GM18511 (cell line): ENCODE results near the gene UBE2QL1.

Experiments used
- ATAC-seq: cut with Tn5 transposase; IDR thresholded peaks from one replicate; pipeline ENCODE4 v1.9.1; 2021; ENCODE audit warnings: mild to moderate bottlenecking, moderate library complexity; ENCODE audit not compliant: unreplicated experiment

The UBE2QL1 gene

DNA sequence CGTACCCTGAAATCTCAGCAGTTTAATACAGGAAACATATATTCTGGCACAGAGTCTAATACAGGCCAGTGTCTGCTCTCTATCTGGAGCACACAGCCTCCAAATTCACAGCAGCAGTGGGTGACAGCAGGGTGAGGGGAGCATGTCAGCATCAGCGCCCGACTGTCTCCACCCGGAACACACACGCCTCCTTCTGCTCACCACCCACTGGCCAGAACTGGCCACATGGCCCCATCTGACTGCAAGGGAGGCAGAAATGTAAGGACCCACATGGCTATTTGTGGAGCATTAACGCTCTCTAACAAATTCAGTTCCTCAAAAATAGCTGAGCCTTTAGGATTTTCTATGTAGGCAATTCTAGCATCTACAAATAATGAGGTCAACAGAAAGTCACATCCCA is 24.6 kb downstream of the UBE2QL1 start:
- no peak for ATAC-seq

DNA sequence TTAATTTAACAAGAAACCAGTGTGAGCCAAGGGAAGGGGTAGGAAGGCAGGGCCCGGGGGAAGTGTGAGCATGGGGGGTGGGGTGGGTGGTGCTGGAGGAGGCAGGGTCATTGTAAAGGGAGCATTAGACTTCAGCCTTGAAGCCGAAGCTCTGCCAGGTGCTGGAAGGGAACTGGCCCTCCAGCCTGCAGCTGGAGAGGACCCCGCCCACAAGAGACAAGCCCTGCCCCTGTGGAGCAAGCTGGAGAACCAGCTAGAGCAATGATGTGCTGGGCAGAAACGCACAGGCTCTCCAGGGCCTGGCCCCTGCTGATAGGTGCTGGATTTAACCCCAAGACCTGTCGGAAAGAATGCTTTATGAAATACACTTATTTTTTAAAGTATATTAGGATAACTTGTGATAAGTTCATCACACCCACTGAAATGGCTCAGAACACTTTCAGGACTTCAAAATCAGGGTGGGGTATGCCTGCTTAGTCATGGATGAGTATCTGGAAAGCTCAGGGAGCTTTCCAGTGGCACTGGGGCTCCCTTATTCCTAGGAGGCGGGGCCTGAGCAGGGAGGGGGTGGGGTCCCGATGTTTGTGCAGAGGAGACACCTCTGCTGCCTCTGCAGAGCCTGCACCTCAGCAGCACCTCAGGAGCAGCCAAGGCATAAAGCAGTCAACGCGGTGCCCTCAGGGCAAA is 27.1 kb downstream of the UBE2QL1 start:
- no peak for ATAC-seq

DNA sequence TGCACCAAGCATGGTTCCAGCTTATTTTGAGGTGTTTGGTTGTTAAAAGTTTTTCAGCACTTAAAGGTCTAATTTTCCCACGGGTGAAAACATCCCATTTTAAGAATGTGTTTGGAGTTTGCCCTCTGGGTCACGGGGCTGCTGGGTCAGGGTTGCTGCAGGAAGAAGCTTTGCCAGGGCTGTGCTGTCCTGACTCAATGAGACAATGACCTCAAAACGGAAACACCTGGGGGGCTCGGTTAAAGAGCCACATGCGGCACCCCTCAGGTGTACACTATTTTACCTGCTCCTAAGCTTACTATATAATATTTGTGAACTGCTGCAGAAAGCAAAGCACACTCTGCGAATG is 27.6 kb downstream of the UBE2QL1 start:
- no peak for ATAC-seq

DNA sequence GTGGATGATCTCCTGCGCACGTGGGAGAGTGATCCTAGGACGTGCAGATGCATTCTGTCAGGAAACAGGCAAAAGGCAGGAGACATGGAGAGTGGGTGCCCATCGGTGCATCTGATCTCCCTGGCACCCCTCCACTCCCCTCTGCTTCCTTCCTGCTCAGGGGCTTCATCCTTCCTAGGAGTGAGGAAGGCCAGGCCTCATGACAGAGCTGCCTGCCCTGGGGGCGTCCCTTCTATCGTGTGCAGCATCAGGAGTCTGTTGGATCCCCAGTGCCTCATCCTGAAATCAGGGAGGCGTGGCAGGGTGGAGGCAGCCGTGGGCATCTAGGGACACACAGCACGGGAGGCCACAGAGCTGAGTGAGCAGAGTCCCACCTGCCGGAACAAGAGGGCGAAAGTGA is 30.1 kb downstream of the UBE2QL1 start:
- no peak for ATAC-seq

DNA sequence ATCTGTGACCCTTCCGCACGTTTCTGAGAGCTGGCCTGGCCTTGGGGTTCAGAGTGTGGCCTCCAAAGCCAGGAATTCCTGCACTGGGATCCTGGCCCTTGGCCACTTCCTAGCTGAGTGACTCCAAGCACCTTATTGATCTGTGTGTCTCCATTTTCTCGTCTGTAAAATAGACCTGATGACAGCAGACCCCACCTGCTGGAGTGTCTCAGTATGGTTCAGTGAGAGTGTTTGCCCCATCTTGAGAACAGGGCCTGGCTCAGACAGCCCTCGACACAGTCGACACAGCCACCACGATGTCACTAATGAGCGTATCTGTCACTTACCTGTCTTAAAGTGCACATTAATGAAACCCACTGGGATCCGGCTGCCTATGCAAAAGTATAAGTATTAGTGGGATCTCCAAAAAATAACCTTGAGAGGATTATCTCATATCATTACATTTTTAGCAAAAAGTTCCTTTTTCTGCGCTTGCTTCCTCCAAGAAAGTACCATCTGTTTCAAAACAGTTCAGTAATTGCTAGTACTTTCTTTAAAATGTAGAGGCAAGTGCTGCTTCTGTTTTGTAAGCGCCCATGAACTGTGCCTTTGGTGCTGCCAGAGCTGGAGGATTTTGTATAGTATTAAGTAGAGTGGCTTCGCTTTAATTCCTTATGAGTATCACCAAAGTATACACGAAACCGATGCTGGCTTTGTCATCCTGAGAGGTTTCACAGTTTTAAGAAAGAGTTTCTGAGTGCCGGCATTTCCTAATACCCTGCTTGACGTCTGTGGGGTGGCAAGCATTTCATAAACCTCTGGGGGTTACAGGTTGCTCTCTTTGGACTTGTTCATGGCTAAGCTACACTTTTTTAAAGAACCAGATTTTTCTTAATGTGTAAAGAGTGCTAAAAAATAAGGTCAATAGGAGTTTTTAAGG is 31.7 kb downstream of the UBE2QL1 start:
- peak; percentile 69 for ATAC-seq

DNA sequence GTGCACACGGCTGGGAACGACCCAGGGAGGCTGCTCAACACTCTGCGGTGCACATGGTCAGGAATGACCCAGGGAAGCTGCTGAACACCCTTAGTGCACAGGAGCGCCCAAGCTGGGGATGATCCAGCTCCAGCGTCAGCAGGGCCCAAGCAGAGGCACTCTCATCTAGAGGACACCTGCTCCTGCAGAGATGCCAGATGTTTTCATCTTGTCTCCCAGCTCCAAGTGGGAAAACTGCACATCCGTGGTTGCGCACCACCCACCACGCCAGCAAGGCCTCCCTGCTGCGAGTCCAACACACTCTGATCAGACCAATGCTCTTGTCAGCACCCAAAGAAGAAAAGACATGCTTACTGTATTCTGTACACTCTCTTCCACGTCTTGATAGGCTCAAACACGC is 34.1 kb downstream of the UBE2QL1 start:
- no peak for ATAC-seq

DNA sequence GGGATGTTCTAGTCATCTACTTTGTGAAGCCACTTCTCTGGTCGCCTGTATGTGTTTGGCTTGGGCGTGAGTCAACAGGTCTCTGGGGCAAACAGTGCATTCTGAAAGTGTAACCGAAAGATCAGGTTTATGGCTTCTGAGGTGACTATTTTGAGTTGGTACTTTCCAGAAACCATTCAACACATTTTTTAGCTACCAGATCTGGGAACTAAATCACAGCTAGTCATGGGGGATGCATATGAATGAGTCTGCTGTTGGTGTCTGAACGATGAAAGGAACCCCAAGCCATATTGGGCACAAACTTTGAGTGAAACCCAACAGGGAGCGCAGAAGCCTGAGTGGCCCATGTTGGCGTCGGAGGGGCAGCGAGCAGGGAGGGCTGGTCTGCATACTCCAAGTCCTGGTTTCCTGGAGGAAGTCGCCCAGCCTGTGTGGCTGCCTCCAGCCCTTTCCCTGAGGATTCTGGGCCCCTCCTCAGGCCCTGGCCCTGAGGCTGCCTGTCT is 35.3 kb downstream of the UBE2QL1 start:
- peak; percentile 83 for ATAC-seq

DNA sequence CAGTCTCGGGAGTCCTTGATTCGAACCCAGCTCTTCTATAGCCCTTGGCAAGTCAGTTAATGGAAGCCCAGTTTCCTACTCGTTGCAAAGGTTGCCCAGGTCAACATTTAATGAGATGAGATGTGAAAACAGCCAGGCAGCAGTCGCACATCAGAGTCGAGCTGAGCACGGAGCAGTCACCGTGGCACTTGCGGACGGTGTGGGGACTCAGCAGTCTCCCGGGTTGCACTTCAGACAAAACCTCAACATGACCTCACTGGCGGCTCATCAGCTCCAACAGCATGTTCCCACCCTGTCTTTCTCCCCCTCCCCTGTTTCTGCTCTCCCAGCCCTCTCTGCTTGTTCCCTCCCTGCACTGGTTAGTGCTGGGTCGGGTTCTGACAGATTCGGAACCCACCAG is 35.8 kb downstream of the UBE2QL1 start:
- no peak for ATAC-seq

DNA sequence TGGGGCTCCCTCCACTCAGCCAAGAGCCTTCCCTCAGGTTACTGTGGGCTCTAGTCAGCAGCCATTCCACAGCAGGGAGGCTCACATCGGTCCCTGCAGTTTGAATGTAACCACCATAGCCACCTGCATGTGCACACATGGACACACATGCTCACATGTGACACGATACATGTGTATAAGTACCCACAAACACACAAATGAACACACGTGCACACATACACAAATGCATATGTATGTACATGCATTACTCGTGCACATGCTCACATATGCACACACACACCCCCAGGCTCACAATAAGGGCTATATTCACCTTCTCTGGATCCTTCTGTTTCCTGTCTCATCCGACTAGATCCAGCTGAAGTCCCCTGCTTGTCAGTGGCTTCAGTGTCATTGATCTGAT is 36.2 kb downstream of the UBE2QL1 start:
- no peak for ATAC-seq

DNA sequence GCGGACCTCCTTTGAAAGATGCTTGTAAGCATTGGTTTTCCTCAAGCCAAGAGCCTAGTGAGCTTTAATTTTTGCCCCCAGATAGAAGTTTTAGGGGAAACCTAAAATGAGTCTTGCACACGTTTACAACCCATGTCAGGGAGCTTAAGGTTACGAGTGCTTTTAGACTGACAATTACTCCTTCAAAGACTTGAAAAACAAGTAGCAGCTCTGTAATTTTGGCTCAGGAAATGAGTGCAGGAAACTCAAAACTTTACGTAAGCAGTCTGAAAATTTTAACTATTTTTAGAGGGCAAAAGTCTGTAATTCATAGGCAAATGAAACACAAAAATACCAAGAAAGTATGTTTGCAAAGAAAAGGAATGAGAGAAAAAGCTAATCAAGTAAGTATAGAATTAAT is 36.8 kb downstream of the UBE2QL1 start:
- no peak for ATAC-seq

DNA sequence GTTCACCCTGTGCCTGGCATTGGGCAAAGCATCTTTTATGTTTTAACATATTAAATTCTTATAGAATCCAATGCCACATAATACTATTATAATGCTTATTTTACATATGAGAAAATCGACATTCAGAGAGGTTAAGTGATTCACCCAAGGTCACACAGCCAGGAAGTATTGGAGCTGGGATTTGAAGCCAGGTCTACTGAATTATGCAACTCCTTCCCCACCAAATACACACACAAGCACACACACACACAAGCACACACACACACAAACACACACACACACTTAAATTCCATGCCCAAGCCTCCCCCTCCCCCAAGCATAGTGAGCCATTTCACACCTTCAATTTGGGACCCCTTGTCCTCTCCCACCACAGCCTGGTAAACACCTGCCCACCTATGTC is 37.4 kb downstream of the UBE2QL1 start:
- no peak for ATAC-seq

DNA sequence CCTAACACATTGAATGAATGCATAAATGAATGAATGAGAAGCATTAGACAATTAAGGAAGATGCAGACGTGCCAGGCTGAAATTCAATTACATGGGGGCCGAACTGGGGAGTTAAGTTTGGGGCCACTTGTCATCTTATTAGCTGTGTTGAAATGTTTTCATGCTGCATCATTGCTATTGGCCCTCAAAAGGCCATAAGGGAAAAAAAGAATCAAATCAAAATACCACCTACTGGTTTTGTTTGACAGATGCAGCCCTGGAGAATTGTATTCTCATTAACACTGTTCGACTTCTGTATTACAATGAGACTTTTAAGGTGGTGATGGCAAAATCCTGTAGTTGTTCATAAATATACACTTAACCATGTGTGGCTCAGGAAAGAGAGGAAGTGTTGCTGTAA is 38.4 kb downstream of the UBE2QL1 start:
- ATAC-seq: no peak

DNA sequence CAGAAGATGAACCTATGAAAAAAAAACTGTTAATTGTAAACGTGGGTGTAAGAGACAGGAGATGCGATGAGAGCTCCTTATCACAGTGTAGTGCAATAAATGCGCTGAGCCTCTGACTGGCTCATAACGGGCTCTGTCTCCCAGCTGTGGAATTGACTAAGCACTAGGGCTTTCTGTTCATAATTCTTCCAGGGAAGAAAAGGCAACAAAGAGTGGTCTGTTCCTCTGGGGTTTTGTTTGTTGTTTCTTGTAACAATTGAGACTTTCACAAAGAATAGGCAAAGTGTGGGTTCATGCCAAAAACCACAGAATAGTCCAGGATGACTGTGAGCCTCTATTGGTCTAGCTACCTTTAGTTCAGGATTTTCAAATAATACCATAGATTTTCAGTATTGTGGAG is 39.4 kb downstream of the UBE2QL1 start:
- no peak for ATAC-seq

DNA sequence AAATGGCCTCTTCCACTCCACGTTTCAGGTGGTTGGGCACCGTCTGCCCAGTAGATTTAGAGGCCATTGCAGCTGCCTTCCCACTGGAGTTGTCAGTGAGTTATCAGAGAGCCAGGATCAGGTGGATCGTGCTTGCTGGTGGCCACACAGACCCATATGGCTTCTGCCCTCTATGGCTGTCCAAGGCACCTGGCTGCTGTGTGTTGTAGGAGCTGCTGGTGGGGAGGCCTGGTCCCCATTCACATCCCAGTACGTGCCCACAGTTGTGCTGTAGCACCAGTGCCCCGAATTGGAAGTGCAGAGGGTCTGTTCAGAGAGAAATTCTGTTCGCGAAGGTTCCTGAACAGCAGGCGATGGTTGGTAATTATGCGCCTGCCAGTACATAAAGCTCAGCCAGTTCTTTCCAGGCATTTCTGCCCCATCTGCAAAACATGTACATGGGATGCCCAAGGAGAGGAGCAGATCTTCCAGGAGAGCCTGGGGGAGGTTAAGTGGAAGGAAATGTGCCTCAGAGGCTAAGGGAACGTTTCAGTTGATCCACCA is 41.1 kb downstream of the UBE2QL1 start:
- ATAC-seq: no peak

DNA sequence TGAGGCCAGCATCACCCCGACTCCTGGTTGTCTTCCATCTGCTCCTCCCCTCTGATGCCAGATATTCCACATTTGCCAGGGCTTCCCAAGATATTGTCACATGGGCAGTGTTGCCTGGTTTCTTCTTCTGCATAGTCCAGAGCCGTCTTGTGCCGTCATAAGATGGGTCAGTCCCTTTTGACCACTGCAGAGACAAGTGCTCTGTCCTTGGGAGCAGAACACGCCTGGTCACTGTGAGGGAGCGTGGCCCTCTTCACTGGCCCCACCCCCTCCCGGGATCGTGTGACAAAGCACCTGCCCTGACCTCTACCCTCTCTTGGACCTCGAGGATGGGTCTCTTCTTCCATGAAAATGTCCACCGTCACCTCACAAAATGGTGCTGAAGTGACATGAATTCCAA is 41.6 kb downstream of the UBE2QL1 start:
- no peak for ATAC-seq

DNA sequence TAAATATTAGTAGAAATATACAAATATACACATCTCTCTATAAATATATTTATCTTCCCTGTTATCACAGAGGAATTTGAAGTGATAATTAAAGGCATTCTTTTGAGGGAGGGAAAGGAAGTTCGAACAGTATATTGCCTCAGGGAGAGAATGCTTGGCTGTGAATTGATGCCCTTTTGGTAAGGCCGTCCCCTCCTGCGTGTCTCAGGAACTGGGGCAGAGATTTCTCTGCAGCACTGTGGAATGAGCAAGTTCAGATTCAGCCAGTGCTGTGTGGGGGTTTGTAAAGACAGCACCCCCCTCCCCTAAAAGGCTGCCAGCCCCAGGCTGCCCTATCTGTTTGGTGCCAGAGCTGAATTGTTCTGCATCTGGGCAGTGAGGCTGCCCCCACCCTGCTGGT is 42.0 kb downstream of the UBE2QL1 start:
- no peak for ATAC-seq

DNA sequence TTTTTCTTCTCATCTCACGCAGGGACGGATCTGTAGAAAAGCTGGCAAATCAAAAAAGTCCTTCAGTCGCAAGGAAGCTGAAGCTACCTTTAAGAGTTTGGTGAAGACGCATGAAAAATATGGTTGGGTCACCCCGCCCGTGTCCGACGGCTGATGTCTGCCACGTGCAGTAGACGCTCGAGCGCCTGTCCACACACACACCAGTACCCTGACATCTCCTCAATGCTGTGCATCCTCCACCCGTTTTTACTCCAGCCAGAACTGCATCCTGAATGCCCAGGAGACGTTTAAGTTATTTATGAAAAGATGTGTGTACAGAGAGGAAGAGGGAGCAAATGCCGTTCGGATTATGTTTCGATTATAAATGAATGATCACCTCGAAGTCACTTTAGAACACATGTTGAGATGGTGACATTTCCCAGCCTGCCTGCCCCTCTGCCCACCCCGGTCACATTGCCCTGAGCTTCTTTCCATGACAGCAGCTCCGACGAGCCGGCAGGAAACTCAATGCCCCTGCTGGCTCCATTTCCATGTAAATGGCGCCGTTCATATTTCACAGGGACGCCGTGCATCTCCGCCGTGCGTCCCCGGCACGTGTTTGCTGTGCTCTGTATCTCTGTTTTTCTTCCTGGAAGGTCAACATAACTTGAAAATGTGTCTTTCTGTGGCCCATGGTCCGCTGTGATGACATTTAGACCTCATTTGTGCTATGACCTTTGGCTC is 42.7 kb downstream of the UBE2QL1 start:
- ATAC-seq: no peak

DNA sequence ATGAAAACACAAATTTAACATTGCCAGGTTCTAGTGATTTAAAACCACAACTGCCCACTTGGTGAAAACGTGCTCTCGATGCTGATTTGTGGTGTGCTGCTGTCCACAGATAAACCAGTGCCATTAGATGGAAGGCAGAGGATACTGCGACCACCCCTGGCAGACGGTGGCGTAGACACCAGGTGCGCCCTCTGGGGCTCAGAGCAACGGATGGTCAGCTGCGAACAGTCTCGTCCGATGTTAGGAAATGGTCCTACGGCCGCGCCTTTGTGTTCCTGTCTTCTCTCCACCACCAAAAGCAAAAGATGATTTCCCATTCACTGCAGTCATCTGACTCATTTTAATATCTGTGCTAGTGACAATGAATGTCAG is 43.2 kb downstream of the UBE2QL1 start:
- no peak for ATAC-seq

DNA sequence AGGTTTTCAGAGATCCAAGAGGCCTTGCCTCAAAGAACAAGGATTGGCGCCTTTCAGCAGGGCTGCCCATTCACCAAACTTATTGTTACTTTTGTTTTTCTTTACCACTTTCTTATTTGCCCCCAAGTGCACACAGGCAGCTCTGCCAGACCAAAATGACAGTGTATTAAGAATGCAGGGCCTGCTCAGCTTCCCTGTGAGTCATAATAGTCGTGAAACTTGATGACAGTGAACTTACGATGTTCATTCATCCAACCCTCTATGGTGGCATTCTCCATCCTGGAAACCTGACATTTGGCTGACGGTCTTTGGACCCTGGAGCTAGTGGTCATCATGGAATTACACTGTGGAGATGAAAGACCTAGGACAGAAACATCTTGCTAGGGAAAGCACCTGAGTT is 44.3 kb downstream of the UBE2QL1 start:
- ATAC-seq: peak; percentile 39

DNA sequence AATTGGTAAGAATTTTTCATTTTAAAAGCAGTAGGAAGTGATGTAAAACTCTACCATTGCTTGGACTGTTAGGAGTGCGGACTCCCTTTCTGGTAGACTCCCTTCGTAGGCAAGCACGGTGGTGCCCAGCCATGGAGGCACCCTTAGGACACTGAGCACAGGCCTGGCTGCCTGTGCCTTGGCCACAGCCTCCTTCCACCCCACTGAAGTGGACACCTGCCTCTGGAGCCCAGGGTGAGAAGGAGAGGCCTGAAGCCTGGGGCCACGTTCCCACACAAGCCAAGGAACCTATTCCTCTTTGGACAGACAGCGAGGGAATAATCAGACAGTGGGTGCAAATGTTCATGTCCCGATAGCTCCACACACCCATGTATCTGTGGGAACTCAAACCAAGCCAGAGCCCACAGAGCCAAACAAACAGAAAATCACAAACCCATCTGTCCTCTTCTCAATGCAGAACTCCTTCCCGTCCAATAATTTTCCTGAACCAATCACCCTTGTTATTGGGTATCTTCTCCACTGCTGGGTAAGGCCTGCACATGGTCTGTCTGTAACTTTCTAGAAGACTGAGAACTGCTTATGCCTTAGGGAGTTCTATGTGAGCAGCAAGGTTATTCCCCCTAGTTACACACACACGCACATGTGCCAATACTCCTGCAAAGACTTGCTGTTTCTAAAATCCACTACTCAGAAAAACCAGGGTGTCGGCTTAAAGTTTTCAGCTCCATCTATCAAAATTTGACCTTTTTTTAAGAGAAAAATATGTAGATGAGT is 45.2 kb downstream of the UBE2QL1 start:
- peak; percentile 39 for ATAC-seq

DNA sequence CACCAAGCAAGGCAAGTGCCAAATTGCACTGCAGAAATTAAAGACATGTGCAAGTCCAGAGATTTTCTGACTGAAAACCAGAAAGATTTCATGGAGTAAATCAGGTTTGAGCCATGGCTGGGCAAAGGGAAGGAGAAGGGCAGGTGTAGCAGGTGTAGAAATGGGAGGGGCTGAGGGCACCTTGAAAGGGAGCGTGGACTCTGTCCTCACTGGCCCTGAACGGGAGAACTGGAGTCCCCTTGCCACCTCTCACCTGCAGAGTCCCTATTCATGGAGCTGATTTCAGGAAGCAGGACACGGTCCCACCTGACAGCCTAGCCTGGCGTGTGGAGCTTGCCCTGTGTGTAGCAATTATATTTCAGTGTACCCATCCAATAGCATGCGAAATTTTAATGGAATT is 46.3 kb downstream of the UBE2QL1 start:
- no peak for ATAC-seq
